RWPE2 (cell line): ENCODE results near the gene LYZL4.

Experiments used
- ATAC-seq: fragments of 200-7000 bp; cut with Tn5 transposase; 3 replicates; pipeline ENCODE4 v1.9.1; 2021; ENCODE audit warnings: low read depth
- DNase-seq: peaks from one replicate; pipeline ENCODE4 v3.0.0-alpha.2; 2020; ENCODE audit warnings: low spot score
- H3K27ac ChIP-seq: fragments of 450-650 bp; 2 replicates; pipeline ENCODE4 v1.5.1; 2017; ENCODE audit warnings: mild to moderate bottlenecking; ENCODE audit not compliant: poor library complexity, severe bottlenecking
- H3K27me3 ChIP-seq: fragments of 250-450 bp; sonication (Bioruptor Pico); 2 replicates; pipeline ENCODE4 v1.5.1; 2021; ENCODE audit warnings: mild to moderate bottlenecking, moderate library complexity; ENCODE audit not compliant: insufficient read depth, poor library complexity, severe bottlenecking
- H3K36me3 ChIP-seq: fragments of 250-450 bp; sonication (Bioruptor Pico); 2 replicates; pipeline ENCODE4 v1.5.1; 2020; ENCODE audit warnings: low read depth, mild to moderate bottlenecking, moderate library complexity
- H3K4me1 ChIP-seq: fragments of 250-450 bp; sonication (Bioruptor Pico); 2 replicates; pipeline ENCODE4 v1.5.1; 2021; ENCODE audit warnings: mild to moderate bottlenecking, moderate library complexity; ENCODE audit not compliant: insufficient read depth, poor library complexity, severe bottlenecking
- H3K4me3 ChIP-seq: fragments of 250-450 bp; sonication (Bioruptor Pico); 2 replicates; pipeline ENCODE4 v1.5.1; 2021; ENCODE audit warnings: mild to moderate bottlenecking, moderate library complexity; ENCODE audit not compliant: severe bottlenecking
- H3K9me3 ChIP-seq: fragments of 250-450 bp; sonication (Bioruptor Pico); 2 replicates; pipeline ENCODE4 v1.5.1; 2021; ENCODE audit warnings: mild to moderate bottlenecking, moderate library complexity; ENCODE audit not compliant: severe bottlenecking
- CTCF ChIP-seq: fragments of 450-650 bp; IDR thresholded peaks from one replicate; pipeline ENCODE4 v1.5.1; 2017; ENCODE audit warnings: mild to moderate bottlenecking, moderate library complexity; ENCODE audit not compliant: poor library complexity, severe bottlenecking

LYZL4 gene

GRCh38 chr3:42381551-42382082, 28.8 kb downstream of the LYZL4 start:
- TF ChIP-seq CTCF: no peak
- Histone ChIP-seq H3K27me3 (no peaks in the 10 kb centered on the region), H3K27ac (no peak overlapping the region), H3K4me1 (peaks cover 2% of the 10 kb centered on the region), H3K4me3 (no peak overlapping the region), H3K36me3 (no peaks in the 10 kb centered on the region), H3K9me3 (no peaks in the 10 kb centered on the region)
- ATAC-seq (no peak), DNase-seq (no peak)

- Histone ChIP-seq H3K27me3 (no peaks in the 10 kb centered on the region), H3K9me3 (no peaks in the 10 kb centered on the region), H3K4me3 (no peak overlapping the region), H3K4me1 (peaks cover 6% of the 10 kb centered on the region), H3K27ac (no peak overlapping the region), H3K36me3 (no peaks in the 10 kb centered on the region)
- TF ChIP-seq CTCF: no peak
- no peak for ATAC-seq
- DNase-seq: no peak
Observed at GRCh38 chr3:42377681-42378080, 32.7 kb downstream of the LYZL4 start.

- Histone ChIP-seq H3K27ac (peak overlapping the region; percentile 59), H3K27me3 (no peaks in the 10 kb centered on the region), H3K4me3 (no peak overlapping the region), H3K4me1 (peaks cover 6% of the 10 kb centered on the region), H3K9me3 (no peaks in the 10 kb centered on the region), H3K36me3 (no peaks in the 10 kb centered on the region)
- ATAC-seq: peak; percentile 97
- no peak for TF ChIP-seq CTCF
- peak; percentile 83 for DNase-seq
Observed at GRCh38 chr3:42376344-42376798, 34.0 kb downstream of the LYZL4 start.

GRCh38 chr3:42375121-42375800, 35.1 kb downstream of the LYZL4 start:
- TF ChIP-seq CTCF: no peak
- Histone ChIP-seq H3K4me3 (no peak overlapping the region), H3K4me1 (peaks cover 6% of the 10 kb centered on the region), H3K36me3 (no peaks in the 10 kb centered on the region), H3K27ac (no peak overlapping the region), H3K27me3 (no peaks in the 10 kb centered on the region), H3K9me3 (no peaks in the 10 kb centered on the region)
- DNase-seq (no peak), ATAC-seq (no peak)

- DNase-seq (no peak), ATAC-seq (no peak)
- H3K4me3 ChIP-seq: no peak overlapping the region
- peaks cover 6% of the 10 kb centered on the region for H3K4me1 ChIP-seq
- H3K9me3 ChIP-seq: no peaks in the 10 kb centered on the region
- no peaks in the 10 kb centered on the region for H3K27me3 ChIP-seq
- no peaks in the 10 kb centered on the region for H3K36me3 ChIP-seq
- no peak for TF ChIP-seq CTCF
- no peak overlapping the region for H3K27ac ChIP-seq
Observed at GRCh38 chr3:42371776-42372175, 38.6 kb downstream of the LYZL4 start.
